ENCODE data around the gene OR5T3. TPM values are rescaled to one million over a fixed set of nuclear protein-coding genes. Genes with fewer than 3 reads are reported as not detected.

Gene OR5T3
- total RNA-seq, 5 donors from 2014 or later (not counting 1 experiment from before 2014, with no cell fraction given) = not detected

GRCh38 chr11:56292154-56292553 lies 40.1 kb downstream of the OR5T3 start, which contains the start of gene OR8H1:
TSS of gene OR8H1 (minus strand) at chr11:56292254. CDS start at chr11:56291062, 1,192 bp downstream.
- no CpG with 5 or more reads among the region's 2 CpGs for WGBS (ENCODE audit: insufficient coverage)
- Histone ChIP-seq H3K4me1 (ENCODE audit: control insufficient read depth in 1 of 2, extremely low read depth in 1 of 2, insufficient read depth in 2 of 2, low read length in 2 of 2) (no peaks in the 10 kb centered on the region), H3K36me3 (ENCODE audit: control insufficient read depth in 2 of 2, extremely low read depth in 1 of 2, insufficient read depth in 1 of 2, low read length in 1 of 2) (no peaks in the 10 kb centered on the region), H3K9me3 (no peaks in the 10 kb centered on the region), H3K27ac (ENCODE audit: low read length) (no peak within 1 kb of the TSS), H3K4me3 (ENCODE audit: control insufficient read depth in 1 of 2, extremely low read depth in 1 of 2, low read length in 1 of 2) (no peak within 1 kb of the TSS), H3K27me3 (replicated peaks in 1 of 2; ENCODE audit: control insufficient read depth in 2 of 2, extremely low read depth in 1 of 2, insufficient read depth in 2 of 2, low read length in 1 of 2) (no peaks in the 10 kb centered on the region)
- DNase-seq (no peak), ATAC-seq (replicated peaks in 1 of 4) (no peak)
- ChIA-PET POLR2A (no interaction called here), CTCF (no interaction called here)
- Mint-ChIP-seq H3K9me3 (peaks cover 14 to 18% (median 16%) of the 10 kb centered on the region in 3 donors), H3K27me3 (no peaks in the 10 kb centered on the region), H3K27ac (no peak within 1 kb of the TSS), H3K4me3 (no peak within 1 kb of the TSS), H3K36me3 (no peaks in the 10 kb centered on the region), H3K4me1 (no peaks in the 10 kb centered on the region)

GRCh38 chr11:56296898-56297297 lies 44.8 kb downstream of the OR5T3 start:
- Histone ChIP-seq H3K9me3 (no peaks in the 10 kb centered on the region), H3K4me1 (ENCODE audit: control insufficient read depth in 1 of 2, extremely low read depth in 1 of 2, insufficient read depth in 2 of 2, low read length in 2 of 2) (no peaks in the 10 kb centered on the region), H3K27ac (ENCODE audit: low read length) (no peak overlapping the region), H3K4me3 (ENCODE audit: control insufficient read depth in 1 of 2, extremely low read depth in 1 of 2, low read length in 1 of 2) (no peak overlapping the region), H3K36me3 (ENCODE audit: control insufficient read depth in 2 of 2, extremely low read depth in 1 of 2, insufficient read depth in 1 of 2, low read length in 1 of 2) (no peaks in the 10 kb centered on the region), H3K27me3 (replicated peaks in 1 of 2; ENCODE audit: control insufficient read depth in 2 of 2, extremely low read depth in 1 of 2, insufficient read depth in 2 of 2, low read length in 1 of 2) (no peaks in the 10 kb centered on the region)
- no peaks in the 10 kb centered on the region for H3K4me1 Mint-ChIP-seq
- 53% methylated on average over 2 of the region's 4 CpGs for WGBS (ENCODE audit: insufficient coverage)
- no peak overlapping the region for H3K27ac Mint-ChIP-seq
- H3K9me3 Mint-ChIP-seq = peaks cover 10 to 16% (median 10%) of the 10 kb centered on the region in 3 donors
- DNase-seq (no peak), ATAC-seq (replicated peaks in 1 of 4) (no peak)
- no peak overlapping the region for H3K4me3 Mint-ChIP-seq
- no peaks in the 10 kb centered on the region for H3K27me3 Mint-ChIP-seq
- POLR2A ChIA-PET = no interaction called here
- CTCF ChIA-PET = no interaction called here
- H3K36me3 Mint-ChIP-seq = no peaks in the 10 kb centered on the region

Other genes with a start within 250 kb of the OR5T3 start
- gene OR5AS1, start 224.6 kb upstream of the OR5T3 start, total RNA-seq = not detected
- gene OR8I2, start 158.9 kb upstream of the OR5T3 start, total RNA-seq = not detected
- gene OR8H2, start 148.6 kb upstream of the OR5T3 start, total RNA-seq = not detected
- gene OR8H3, start 129.9 kb upstream of the OR5T3 start, total RNA-seq = not detected
- not detected for gene OR8J3, start 112.1 kb upstream of the OR5T3 start, total RNA-seq
- not detected for gene OR8K5, start 91.9 kb upstream of the OR5T3 start, total RNA-seq
- not detected for gene OR5J2, start 75.6 kb upstream of the OR5T3 start, total RNA-seq
- not detected for gene OR5T2, start 18.0 kb upstream of the OR5T3 start, total RNA-seq
- gene OR5T1, start 21.9 kb downstream of the OR5T3 start, total RNA-seq = not detected
- gene OR8H1, start 40.0 kb downstream of the OR5T3 start, total RNA-seq = not detected
- gene OR8K3, start 62.9 kb downstream of the OR5T3 start, total RNA-seq = not detected
- not detected for gene OR8K1, start 93.8 kb downstream of the OR5T3 start, total RNA-seq
- gene OR8J1, start 102.0 kb downstream of the OR5T3 start, total RNA-seq = not detected
- not detected for gene OR8U1, start 123.4 kb downstream of the OR5T3 start, total RNA-seq
- not detected for gene OR5AL1, start 160.4 kb downstream of the OR5T3 start, total RNA-seq
- not detected for gene OR5M3, start 221.1 kb downstream of the OR5T3 start, total RNA-seq
- not detected for gene OR5M8, start 239.1 kb downstream of the OR5T3 start, total RNA-seq

All from T-cell (primary cell).